GM11168 (cell line): ENCODE measurements around the gene ATG4B.

ENCODE experiments used
- in situ Hi-C: fragments of 300-500 bp; cut with MboI; formaldehyde crosslinking; loops from one replicate; pipeline ENCODE4 v1.12.0; 2022; ENCODE audit warnings: low sequenced_read_pairs; ENCODE audit not compliant: unreplicated experiment

Gene ATG4B

GRCh38 chr2:241680827-241681599 lies 43.5 kb downstream of the ATG4B start:
- in situ Hi-C loops: no loop called here

GRCh38 chr2:241686324-241686649 lies 48.8 kb downstream of the ATG4B start:
- in situ Hi-C loops: no loop called here

- in situ Hi-C loops: no loop called here
Observed at GRCh38 chr2:241686650-241687425, 49.3 kb downstream of the ATG4B start, which contains the start of gene DTYMK. Gene DTYMK, minus strand, starts transcription at chr2:241686815. Its CDS starts 32 bp downstream, at chr2:241686783.

GRCh38 chr2:241689306-241689705 lies 51.8 kb downstream of the ATG4B start:
- in situ Hi-C loops: no loop called here

GRCh38 chr2:241690202-241690717 lies 52.8 kb downstream of the ATG4B start:
- in situ Hi-C loops: no loop called here

GRCh38 chr2:241692448-241692847 lies 55.0 kb downstream of the ATG4B start:
- in situ Hi-C loops: no loop called here

- in situ Hi-C loops: no loop called here
Observed at GRCh38 chr2:241695651-241696050, 58.2 kb downstream of the ATG4B start.

GRCh38 chr2:241701149-241701398 lies 63.6 kb downstream of the ATG4B start:
- in situ Hi-C loops: no loop called here

- in situ Hi-C loops: no loop called here
Observed at GRCh38 chr2:241701399-241702154, 64.1 kb downstream of the ATG4B start, which contains the start of gene ING5. Gene ING5, plus strand, starts transcription at chr2:241702039. Its CDS starts 27 bp downstream, at chr2:241702066.

GRCh38 chr2:241702155-241703031 lies 64.9 kb downstream of the ATG4B start:
- in situ Hi-C loops: no loop called here

GRCh38 chr2:241703032-241703604 lies 65.6 kb downstream of the ATG4B start:
- in situ Hi-C loops: no loop called here

- in situ Hi-C loops: no loop called here
Observed at GRCh38 chr2:241706537-241706936, 69.0 kb downstream of the ATG4B start.

GRCh38 chr2:241708879-241709278 lies 71.4 kb downstream of the ATG4B start:
- in situ Hi-C loops: no loop called here

- in situ Hi-C loops: no loop called here
Observed at GRCh38 chr2:241719093-241719492, 81.6 kb downstream of the ATG4B start.

GRCh38 chr2:241720099-241720498 lies 82.6 kb downstream of the ATG4B start:
- in situ Hi-C loops: no loop called here

- in situ Hi-C loops: no loop called here
Observed at GRCh38 chr2:241720560-241720959, 83.1 kb downstream of the ATG4B start.

- in situ Hi-C loops: no loop called here
Observed at GRCh38 chr2:241721852-241722251, 84.4 kb downstream of the ATG4B start.

- in situ Hi-C loops: no loop called here
Observed at GRCh38 chr2:241722896-241723454, 85.5 kb downstream of the ATG4B start.
